Measurements from ENCODE around the gene ADAM10.
A peak's percentile ranks its signal among the peaks of the same experiment; 100 is the strongest.

The ADAM10 gene

DNA sequence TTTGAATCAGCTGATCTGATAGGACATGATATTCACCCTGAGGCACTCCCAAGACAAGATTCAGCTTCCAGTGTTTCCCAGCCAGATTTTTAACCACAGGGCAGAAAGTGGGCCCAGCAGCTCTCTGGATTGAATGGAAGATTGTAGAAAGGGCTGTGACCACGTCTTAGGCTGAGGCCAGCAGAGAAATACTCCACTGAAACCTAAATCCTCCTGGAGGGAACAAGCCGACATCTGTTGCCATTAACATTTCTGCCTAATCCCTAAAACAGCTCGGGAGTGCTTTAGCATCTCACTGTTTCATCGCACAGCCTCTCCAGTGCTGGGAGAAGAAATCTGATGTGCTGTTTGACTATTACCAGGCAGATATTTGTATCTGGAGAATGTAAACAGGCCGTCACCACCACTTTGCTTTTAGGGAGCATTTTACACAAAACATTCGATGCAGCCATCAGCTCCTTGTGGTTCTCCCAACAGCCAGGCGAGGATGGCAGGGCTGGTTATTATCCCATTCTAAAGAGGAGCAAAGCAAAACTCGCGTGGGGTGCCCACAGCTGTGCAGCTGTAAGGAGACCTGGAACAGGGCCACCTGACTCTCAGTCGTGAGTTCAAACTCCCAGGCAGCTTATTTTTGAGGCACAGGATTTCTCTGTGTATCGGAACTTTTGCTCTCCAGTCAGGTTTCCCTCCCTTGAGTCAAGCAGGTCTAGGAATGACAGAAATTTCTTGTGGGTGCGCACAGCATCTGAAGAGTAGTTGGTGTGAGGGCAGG lies 200.3 kb downstream of the ADAM10 start:
- DNase-seq: no peak

DNA sequence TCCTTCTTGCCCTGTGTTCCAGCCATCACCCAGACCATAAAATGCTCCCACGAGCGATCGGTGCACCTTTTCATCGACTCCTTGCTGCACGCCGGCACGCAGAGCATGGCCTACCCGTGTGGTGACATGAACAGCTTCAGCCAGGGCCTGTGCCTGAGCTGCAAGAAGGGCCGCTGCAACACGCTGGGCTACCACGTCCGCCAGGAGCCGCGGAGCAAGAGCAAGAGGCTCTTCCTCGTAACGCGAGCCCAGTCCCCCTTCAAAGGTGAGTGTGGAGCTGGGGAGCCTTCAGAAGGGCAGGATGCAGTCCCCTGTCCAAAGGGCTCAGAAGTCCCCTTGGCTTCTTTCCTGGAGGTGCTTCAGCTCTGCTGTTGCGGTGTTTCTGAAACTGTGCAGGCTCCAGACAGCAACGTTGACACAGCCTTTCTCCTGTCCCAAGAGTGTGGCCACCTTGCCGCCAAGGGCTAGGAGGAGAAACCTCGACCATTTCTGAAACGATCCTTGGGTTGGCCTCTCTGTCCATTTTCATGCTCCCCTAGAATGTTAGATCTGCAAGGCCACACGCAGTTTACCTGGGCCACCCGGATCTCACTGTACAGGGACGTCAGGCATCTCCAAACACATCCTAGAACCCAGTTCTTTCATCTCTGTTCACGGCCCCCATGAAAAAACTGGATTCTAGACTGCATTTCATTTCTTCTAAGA lies 201.0 kb downstream of the ADAM10 start:
- no peak for DNase-seq

DNA sequence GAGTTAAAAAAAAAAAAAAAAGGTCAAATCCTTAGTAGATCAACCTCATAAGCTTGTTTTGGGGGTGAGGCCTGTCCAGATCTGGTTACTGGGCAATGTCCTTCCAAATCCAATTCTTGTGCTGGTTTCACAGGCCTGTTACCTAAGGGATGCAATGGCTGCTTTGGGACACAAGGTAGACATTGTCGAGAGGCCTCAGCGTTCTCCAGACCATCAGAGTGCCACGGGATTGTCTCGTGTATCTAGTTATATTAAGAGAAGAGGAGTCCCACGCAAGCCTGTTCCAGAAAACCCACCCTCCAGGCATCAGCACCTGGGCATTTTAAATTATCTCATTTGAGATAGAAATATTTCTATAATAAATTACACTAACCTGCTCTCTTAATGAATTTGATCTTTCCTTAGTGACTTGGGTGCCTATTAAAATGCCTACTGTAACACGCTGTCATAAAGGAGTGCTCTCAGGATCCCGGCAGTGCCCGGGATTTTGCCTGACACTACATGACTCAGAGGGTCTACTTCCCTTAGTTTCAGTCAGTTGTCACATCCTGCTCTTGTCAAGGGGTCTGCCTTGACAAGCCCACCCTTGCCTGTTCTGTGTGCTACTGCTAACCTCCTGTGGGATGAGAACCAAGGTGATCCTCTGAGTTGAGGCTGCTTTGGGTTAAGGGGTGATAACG lies 201.7 kb downstream of the ADAM10 start:
- DNase-seq: no peak

DNA sequence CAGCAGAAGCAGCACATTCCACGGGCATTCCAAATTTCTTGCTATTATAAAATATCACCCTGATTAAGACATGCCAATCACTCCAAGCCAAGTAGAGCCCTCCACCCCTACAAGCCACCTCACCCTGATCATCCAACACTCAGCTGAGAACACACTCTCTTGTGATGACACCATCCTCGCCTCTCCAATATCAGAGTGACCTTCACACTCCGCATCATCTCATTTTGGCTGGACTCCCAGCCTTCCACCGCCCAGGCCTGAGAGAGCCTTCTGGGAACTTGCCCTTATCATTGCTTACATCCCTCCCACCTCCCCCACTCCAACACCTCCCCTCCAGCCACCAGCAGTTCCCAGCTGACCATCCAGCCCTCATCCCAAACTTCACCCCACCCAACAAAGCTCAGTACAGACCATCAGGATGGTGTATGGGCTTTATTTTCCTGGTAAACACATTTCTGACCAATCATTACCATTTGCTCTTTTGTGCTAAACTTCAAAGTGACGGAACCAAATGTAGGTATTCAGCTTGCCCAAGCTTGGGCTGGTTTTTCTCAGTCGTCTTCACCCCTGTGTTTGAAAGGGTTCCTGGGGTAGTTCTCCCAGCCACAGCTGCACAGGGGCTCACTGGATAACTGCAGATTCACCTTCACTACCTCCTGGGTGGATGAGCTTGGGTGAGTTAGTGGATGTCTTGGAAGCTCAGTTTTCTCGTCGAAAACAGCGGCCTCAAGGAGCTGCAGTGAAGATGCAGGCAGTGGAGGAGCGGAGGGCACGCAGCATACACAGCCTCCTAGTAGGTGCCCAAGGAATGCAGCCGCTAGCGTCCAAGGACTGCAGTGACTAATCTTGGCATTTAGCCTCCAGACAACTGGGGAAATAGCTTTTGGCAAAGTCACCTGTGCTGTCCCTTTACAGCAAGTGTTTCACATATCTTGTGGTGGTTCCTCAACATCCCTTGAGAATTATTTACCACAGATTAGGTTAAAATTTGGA lies 202.6 kb downstream of the ADAM10 start:
- DNase-seq: no peak

DNA sequence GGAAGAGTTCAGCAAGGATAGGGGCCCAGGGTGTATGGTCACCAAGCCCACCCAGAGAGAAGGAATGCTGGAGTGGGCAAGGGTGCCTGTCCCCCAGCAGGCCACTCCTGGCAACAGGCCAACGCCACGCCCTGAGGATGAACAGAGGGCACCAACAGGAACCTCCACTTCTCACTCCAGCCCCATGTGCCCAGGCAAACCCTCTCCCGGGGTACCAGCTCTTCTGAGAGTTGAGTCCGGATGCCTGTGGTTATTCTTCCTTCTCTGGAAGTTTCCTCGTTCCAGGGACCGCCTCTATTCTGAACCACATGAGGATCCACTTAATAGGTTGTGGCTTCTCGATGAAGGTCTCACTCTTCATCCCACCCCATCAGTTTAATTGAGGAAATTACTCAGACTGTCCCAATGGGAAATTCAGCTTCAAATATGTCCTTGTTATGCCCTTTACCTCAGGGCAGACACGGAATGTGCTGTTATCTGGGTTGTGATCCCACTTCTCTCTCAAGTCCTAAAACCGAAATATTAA lies 203.4 kb downstream of the ADAM10 start:
- no peak for DNase-seq

DNA sequence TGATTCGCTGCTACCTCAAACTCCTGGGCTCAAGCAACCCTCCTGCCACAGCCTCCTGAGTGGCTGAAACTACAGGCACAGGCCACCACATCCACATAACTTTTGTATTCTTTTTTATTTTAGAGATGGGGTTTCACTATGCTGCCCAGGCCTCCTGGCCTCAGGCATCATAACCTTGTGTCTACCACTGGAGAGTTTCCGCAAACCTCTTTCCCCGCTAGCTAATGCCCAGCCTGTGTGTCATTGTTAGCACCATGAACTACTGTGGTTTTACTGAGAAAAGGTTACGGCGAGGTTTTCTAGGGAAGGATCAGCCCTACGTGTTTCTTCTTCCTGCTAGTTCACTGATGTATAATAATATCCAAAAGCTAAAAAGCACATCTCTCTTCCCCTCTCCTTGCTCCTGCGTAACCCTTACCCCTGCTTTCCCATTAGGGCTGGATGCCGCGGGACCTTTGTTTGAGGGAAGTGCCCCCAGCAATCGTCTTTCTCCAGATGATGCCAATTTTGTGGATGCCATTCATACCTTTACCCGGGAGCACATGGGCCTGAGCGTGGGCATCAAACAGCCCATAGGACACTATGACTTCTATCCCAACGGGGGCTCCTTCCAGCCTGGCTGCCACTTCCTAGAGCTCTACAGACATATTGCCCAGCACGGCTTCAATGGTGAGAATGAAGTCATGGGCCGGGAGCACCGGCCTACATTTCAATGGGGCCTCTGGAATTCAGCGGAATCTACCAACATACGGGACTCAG lies 204.0 kb downstream of the ADAM10 start:
- DNase-seq: peak; percentile 75

DNA sequence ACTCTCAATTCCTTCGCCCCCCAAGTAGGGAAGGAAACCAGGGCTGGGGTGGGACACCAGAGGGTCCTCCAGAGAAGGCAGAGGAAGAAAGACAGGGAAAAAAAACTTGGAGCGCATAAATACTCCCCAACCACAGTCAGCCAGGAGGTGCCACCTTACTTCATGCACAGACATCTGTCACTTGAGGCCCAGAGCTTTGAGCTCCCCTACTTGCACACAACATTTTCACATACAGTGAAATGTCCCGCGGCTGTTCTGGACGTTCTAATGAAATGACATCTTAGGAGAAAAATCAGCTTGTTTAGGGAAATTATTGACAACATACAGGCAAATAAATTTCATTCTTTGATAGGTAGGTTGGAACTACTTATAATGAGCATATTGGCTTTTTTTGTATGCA lies 204.8 kb downstream of the ADAM10 start:
- DNase-seq: no peak

DNA sequence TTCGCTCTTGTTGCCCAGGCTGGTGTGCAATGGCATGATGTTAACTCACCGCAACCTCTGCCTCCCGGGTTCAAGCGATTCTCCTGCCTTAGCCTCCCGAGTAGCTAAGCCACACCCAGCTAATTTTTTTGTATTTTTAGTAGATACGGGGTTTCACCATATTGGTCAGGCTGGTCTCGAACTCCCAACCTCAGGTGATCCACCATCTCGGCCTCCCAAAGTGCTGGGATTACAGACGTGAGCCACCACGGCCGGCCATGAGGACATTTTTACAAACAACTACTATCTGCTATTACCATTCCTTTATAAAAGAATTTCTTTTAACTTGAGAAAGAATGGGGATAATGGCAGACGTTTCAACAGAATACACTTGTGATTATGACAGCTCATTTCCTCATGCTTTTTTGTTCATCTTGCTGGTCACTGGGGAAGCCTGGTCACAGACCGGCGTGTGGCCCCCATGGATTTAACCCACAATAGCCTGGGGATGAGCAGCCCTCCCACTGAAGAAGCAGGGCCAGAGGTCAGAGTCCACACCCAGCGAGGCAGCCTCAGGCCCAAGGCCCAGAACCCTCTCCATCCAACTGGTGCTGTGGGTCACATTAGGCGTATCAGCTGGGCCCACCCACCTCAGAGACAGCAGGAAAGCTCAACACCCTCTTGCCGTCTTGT lies 205.7 kb downstream of the ADAM10 start:
- no peak for DNase-seq

DNA sequence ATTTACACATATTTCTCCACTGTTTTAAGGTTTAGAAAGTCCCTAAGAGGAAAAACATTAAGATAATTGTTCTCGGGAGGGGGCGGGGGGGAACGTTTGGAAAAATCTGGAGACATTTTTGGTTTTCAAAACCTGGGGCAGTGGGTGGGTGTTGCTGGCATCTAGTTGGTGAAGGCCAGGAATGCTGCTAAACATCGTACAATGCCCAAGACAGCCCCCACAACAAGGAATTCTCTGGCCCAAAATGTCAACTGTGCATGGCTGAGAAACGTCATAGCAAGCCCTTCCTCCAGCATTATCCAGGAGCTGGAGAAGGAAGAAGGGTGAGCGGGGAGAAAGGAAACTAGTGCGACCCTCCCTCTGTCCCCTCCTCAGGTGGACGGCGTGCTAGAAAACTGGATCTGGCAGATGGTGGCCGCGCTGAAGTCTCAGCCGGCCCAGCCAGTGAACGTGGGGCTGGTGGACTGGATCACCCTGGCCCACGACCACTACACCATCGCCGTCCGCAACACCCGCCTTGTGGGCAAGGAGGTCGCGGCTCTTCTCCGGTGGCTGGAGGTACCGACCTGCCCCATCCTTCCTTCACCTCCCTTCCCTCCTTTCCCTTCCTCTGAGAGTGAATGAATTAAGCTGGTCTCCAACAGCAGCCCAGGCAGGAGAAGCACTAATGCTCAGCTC lies 208.0 kb downstream of the ADAM10 start:
- DNase-seq: no peak

DNA sequence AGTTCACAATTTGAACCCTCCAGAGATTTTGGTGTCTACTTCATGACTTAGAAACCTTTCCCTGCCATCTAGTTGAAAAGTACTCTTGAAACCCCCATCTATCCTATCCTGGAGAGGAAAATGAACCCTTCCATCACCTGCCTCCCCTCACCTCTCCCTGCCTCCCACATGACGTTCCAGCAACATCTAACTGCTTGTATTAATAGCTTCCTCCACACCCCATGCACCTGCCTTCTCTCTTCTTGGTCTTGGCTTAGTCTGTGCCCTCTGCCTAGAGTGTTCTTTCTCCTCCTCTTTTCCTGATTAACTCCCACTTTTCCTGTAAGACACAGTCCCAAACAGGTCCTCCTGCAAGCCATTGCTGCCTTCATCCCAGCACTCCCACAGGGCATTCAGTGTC lies 210.0 kb downstream of the ADAM10 start:
- DNase-seq: no peak

DNA sequence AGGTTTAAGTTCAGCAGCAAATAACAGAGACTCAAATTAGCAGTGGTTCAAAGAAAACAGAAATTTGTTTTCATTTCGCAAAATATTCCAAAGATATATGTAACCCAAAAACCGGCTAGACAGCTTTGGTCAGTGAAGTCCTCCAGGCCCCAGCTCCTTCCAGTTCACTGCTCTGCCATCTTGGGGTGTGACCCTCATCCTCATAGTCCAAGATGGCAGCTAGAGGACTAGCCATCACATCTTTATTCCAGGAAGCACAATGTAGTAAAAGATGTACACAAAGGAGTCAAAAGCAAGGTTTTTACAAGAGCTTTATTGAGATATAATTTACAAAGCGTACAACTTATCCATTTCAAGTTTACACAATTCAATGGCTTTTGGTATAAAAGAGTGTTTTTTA lies 210.6 kb downstream of the ADAM10 start:
- DNase-seq: no peak
